ENCODE data around the gene MMP17.

MMP17 gene

GRCh38 chr12:131841547-131841946 lies 13.4 kb downstream of the MMP17 start:
- TF ChIP-seq ZNF391 (tag by site-specific recombination; IDR thresholded peaks at IDR 0.05; ENCODE audit: borderline replicate concordance, low read depth) (no peak), ZNF830 (tag by site-specific recombination; IDR thresholded peaks at IDR 0.05; ENCODE audit: low read depth) (no peak), ZFP3 (tag by site-specific recombination; IDR thresholded peaks at IDR 0.05; ENCODE audit: low read depth) (no peak), ZNF169 (tag by site-specific recombination; IDR thresholded peaks at IDR 0.05) (no peak), REST (tag by site-specific recombination; IDR thresholded peaks at IDR 0.05) (no peak), ZNF645 (tag by site-specific recombination; IDR thresholded peaks at IDR 0.05) (no peak), ZNF274 (IDR thresholded peaks at IDR 0.05; ENCODE audit: low read length) (no peak), ZNF274 (tag by site-specific recombination; IDR thresholded peaks at IDR 0.05; ENCODE audit: borderline replicate concordance) (no peak), OSR2 (tag by site-specific recombination; IDR thresholded peaks at IDR 0.05) (no peak), KLF7 (tag by site-specific recombination; IDR thresholded peaks at IDR 0.05; ENCODE audit: borderline replicate concordance) (no peak), ZNF488 (tag by site-specific recombination; IDR thresholded peaks at IDR 0.05) (no peak), HOXD13 (CRISPR knock-in tag; IDR thresholded peaks at IDR 0.05; ENCODE audit: borderline replicate concordance) (no peak), ZNF664 (tag by site-specific recombination; IDR thresholded peaks at IDR 0.05) (no peak), ZBTB8A (tag by site-specific recombination; IDR thresholded peaks at IDR 0.05) (no peak), HOXC10 (CRISPR knock-in tag; IDR thresholded peaks at IDR 0.05) (no peak), ZNF548 (tag by site-specific recombination; IDR thresholded peaks at IDR 0.05) (no peak), ZNF707 (tag by site-specific recombination; IDR thresholded peaks at IDR 0.05) (no peak), ZFHX2 (tag by site-specific recombination; conservative IDR thresholded peaks at IDR 0.05) (no peak), YY2 (tag by site-specific recombination; IDR thresholded peaks at IDR 0.05) (no peak)
- TF ChIP-seq, protein P1, sequence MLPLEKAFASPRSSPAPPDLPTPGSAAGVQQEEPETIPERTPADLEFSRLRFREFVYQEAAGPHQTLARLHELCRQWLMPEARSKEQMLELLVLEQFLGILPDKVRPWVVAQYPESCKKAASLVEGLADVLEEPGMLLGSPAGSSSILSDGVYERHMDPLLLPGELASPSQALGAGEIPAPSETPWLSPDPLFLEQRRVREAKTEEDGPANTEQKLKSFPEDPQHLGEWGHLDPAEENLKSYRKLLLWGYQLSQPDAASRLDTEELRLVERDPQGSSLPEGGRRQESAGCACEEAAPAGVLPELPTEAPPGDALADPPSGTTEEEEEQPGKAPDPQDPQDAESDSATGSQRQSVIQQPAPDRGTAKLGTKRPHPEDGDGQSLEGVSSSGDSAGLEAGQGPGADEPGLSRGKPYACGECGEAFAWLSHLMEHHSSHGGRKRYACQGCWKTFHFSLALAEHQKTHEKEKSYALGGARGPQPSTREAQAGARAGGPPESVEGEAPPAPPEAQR (tag by site-specific recombination; IDR thresholded peaks at IDR 0.05), result no peak
- TF ChIP-seq, protein P2, sequence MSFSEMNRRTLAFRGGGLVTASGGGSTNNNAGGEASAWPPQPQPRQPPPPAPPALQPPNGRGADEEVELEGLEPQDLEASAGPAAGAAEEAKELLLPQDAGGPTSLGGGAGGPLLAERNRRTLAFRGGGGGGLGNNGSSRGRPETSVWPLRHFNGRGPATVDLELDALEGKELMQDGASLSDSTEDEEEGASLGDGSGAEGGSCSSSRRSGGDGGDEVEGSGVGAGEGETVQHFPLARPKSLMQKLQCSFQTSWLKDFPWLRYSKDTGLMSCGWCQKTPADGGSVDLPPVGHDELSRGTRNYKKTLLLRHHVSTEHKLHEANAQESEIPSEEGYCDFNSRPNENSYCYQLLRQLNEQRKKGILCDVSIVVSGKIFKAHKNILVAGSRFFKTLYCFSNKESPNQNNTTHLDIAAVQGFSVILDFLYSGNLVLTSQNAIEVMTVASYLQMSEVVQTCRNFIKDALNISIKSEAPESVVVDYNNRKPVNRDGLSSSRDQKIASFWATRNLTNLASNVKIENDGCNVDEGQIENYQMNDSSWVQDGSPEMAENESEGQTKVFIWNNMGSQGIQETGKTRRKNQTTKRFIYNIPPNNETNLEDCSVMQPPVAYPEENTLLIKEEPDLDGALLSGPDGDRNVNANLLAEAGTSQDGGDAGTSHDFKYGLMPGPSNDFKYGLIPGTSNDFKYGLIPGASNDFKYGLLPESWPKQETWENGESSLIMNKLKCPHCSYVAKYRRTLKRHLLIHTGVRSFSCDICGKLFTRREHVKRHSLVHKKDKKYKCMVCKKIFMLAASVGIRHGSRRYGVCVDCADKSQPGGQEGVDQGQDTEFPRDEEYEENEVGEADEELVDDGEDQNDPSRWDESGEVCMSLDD (tag by site-specific recombination; IDR thresholded peaks at IDR 0.05), result no peak
- Histone ChIP-seq H3K9me3 (ENCODE audit: control insufficient read depth, insufficient read depth, low read depth, low read length) (no peaks in the 10 kb centered on the region), H3K4me1 (ENCODE audit: control insufficient read depth, insufficient read depth, low read length) (no peaks in the 10 kb centered on the region), H3K36me3 (ENCODE audit: control insufficient read depth in 2 of 2, insufficient read depth in 1 of 2, low read length in 2 of 2) (peaks cover 0 to 3% of the 10 kb centered on the region in 2 experiments; a peak in 1 of 3 replicates), H3K4me3 (ENCODE audit: low read depth, low read length) (no peak overlapping the region), H3K27ac (ENCODE audit: extremely low read depth, low read depth, low read length) (no peak overlapping the region)
- CTCF ChIA-PET, result no interaction called here
- POLR2A ChIA-PET, result no interaction called here
